ENCODE data around the gene ZBTB7C. TPM values are rescaled to one million over a fixed set of nuclear protein-coding genes. Genes with fewer than 3 reads are reported as not detected.

The ZBTB7C gene
- total RNA-seq, 1 experiment from 2014 or later, result 0.17 TPM

DNA sequence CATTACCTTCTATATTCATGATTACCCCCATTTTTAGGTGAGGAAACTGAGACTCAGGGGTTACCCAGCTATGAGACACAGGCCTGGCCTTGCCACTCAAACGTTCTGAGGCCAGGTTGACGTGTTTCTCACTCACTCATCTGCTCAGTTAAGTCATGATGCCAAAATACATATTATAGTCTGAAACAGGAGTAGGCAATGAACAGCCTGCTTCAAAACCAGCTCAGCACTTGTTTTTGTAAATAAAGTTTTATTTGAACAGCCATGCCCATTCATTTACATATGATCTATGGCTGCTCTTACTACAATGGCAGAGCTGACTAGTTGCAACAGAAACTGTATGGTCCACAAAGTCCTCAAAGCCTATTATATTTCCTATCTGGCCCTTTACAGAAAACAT is 404.6 kb downstream of the ZBTB7C start:
- no peak for DNase-seq (ENCODE audit: low read depth)

GRCh38 chr18:48003426-48004349 is 405.5 kb downstream of the ZBTB7C start:
- DNase-seq (ENCODE audit: low read depth), result no peak

DNA sequence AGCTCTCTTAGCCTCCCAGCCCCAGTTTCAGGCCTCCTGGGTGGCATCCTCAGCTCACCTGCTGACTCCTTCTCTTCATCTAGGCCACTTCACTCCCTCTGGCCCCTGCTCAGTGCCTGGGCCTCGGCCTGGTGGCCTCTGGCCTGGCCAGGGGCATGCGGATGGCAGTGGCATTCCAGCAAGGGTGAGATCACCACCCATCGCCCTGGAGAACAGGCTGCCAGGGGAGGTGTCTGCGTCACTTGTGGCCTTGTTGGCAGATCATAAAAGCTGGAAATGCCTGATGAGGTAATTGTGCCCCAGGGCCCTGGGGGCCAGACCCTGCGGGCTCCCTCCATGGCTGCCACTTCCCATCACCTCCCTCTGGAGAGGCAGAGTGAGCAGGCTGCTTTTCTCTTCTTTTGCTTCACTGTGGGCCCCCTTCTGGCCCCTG is 406.2 kb downstream of the ZBTB7C start:
- peak; percentile 76 for DNase-seq (ENCODE audit: low read depth)

DNA sequence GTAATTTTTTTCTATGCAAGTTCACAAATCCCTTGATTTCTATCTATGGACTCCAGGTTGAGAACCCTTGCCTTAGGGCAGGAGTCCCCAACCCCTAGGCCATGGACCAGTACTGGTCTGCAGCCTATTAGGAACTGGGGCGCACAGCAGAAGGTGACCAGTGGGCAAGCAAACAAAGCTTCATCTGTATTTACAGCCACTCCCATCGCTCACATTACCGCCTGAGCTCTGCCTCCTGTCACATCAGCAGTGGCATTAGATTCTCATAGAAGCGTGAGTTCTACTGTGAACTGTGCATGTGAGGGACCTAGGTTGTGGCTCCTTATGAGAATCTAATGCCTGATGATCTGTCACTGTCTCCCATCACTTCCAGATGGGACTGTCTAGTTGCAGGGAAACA is 408.5 kb downstream of the ZBTB7C start:
- DNase-seq (ENCODE audit: low read depth), result no peak

GRCh38 chr18:47999801-48000248 is 409.4 kb downstream of the ZBTB7C start:
- DNase-seq (ENCODE audit: low read depth), result no peak

- DNase-seq (ENCODE audit: low read depth), result peak; percentile 66
Observed at GRCh38 chr18:47997338-47997780, 411.8 kb downstream of the ZBTB7C start.

GRCh38 chr18:47996091-47996541 is 413.1 kb downstream of the ZBTB7C start:
- DNase-seq (ENCODE audit: low read depth), result peak; percentile 42

DNA sequence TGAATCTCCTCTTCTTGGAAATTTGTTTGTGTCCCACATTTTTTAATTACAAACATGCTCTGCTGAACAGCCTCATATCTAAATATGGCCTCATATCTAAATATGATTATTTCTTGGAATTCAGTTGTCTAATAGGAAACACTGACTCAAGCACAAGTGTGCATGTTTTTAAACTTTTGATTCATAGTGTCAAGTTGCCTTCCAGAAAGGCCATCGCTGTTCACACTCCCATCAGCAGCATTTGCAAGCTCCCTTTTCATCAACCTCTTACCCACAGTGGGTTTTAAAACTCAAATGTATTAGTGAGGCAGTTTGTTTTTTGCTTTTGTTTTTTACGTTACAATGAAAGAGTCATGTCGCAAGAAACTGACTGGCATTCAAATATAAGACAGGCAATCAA is 413.5 kb downstream of the ZBTB7C start:
- DNase-seq (ENCODE audit: low read depth), result no peak

DNA sequence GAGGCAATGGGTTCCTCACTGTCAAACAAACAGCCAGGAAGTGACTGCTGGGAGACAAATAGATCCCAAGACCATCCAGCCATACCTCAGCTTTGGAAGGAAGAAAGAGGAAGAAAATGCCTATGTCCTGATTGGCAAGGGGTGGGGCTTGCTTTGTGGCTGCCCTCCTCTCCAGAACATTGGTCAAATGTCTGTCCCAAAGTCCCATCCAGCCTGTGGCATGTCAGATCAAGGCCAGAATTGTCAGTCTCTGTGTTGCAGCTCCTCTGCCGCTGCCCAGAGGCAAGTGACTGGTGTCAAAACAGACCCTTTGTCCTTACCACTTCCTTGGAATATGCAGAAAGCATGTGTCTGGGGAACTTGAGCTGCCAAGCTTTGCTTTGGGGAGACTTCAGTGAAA is 415.8 kb downstream of the ZBTB7C start:
- DNase-seq (ENCODE audit: low read depth), result no peak

DNA sequence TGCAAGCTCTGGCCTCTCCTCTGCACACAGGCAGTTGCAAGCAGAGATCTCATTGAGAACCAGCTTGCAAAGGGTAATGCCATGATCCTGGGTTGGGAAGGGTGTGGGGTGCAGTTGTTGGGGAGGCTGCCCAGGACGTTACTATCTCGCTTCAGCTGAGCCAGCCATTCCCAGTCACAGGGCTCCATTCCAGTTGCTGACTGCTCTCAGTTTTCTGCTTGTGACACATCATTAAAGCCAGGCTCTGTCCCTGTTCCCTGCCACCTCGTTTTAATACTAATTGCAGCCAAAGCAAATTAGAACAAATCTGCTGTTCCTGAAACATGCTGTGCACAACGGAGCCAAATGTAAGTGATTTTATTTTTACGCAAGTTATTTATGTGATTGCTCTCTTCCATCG is 416.2 kb downstream of the ZBTB7C start:
- no peak for DNase-seq (ENCODE audit: low read depth)

- no peak for DNase-seq (ENCODE audit: low read depth)
Observed at GRCh38 chr18:47992266-47992665, 416.9 kb downstream of the ZBTB7C start.

GRCh38 chr18:47990981-47991380 is 418.2 kb downstream of the ZBTB7C start:
- DNase-seq (ENCODE audit: low read depth), result no peak

DNA sequence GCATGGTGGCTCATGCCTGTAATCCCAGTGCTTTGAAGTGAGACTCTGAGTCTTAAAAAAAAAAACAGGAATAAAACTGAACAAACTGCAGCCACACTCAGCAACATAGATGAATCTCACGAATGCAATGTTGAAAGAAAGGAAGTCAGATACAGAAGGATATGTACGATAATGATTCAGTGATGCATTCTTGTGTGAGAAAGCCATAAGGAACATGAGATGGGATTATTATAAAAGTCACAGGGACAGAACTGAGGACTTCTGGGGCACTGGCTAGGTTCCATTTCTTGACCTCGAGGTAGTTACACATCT is 421.8 kb downstream of the ZBTB7C start:
- DNase-seq (ENCODE audit: low read depth), result peak; percentile 21

- DNase-seq (ENCODE audit: low read depth), result no peak
Observed at GRCh38 chr18:47986620-47987387, 422.4 kb downstream of the ZBTB7C start.

- DNase-seq (ENCODE audit: low read depth), result no peak
Observed at GRCh38 chr18:47985866-47986265, 423.3 kb downstream of the ZBTB7C start.

DNA sequence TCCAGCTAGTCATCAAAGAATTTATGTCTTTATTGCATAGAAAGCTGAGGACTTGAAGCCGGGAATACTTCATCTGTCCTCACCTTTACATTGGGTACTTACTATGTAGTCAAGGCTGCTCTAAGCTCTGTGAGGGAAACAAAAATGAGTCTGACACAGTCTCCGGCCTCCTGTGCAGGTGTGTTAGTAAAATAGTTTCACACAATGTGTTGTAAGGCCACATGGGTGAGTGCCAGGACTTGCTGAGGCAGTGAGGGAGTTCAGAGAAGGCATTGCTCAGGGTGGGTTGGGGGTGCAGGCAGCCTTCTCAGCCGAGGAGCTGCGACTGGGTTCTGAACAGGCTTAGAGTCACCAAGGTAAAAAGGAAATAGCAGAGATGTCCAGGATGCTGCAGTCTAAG is 424.2 kb downstream of the ZBTB7C start:
- DNase-seq (ENCODE audit: low read depth), result no peak

DNA sequence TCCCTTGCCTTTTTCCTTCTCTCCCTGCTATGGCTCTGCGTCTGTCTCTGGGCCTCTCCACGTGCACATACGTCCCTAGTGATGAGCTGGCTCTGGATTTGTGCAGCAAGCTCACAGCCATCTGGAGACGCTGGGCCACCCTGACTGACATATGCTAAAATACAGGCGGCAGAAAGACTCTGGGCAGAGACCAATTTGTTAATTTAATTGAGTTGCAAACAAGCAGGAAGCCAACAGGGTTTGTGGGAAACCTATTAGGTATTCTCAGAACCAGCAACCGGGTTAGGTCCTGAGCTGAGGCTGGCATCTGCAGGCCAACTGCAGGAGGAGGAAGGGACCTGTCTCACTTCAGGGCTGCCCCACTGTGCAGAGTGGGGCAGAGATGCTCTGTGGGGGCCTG is 425.2 kb downstream of the ZBTB7C start:
- DNase-seq (ENCODE audit: low read depth), result no peak

DNA sequence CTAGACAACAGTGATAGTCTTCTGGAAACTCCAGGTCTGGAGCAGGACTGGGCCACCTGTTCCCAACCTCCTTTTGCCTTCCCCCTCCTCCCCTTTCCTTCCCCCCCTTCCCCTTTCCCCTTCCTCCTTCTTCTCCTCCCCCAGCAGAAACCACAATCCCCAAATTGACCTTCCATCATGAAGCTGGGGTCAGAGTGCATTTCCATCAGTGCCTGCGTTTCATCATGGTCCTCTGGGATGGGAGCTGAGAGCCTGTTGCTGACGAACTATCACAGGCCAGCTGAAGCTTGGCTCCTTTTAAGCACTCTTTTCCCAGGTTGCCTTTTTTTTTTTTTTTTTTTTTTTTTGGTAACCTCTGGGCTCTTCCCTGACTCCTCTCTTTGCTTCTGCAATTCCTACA is 426.1 kb downstream of the ZBTB7C start:
- no peak for DNase-seq (ENCODE audit: low read depth)

DNA sequence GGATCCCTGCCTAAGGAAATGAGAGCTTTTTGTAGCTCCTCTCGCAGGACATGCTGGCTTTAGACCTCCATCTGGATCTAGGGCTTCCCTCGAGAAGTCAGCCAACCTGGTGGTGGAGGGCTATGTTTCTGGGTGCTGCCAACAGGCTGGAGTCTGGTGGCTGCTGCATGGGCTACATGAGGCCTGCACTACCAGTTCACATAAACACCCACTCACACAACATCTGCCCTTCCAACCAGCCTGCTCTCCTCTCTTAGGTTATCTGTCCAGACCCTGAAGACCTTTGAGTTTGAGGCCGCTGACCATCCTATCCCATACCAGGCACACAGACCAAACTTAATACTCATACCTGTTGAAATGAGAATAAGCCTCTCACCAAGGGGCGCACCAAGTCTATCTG is 427.4 kb downstream of the ZBTB7C start:
- no peak for DNase-seq (ENCODE audit: low read depth)

DNA sequence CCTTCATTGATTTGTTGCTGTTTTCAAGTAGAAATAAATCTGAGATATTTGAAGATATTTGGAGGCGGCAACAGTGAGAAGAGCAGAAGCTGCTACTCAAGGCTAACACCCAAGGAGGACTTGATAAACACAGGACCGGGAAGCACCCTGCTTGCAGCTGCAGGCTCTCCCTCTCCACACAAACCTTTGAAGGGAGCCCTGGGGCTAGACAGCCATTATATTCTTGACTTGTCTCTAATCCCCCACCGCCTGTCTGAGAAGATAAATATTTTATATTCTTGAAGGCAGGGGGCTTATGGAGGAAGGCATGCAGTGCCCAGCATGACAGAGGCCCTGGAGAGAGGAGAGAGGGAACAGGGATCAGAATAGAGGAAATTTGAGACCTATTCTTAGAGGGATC is 427.9 kb downstream of the ZBTB7C start:
- no peak for DNase-seq (ENCODE audit: low read depth)

DNA sequence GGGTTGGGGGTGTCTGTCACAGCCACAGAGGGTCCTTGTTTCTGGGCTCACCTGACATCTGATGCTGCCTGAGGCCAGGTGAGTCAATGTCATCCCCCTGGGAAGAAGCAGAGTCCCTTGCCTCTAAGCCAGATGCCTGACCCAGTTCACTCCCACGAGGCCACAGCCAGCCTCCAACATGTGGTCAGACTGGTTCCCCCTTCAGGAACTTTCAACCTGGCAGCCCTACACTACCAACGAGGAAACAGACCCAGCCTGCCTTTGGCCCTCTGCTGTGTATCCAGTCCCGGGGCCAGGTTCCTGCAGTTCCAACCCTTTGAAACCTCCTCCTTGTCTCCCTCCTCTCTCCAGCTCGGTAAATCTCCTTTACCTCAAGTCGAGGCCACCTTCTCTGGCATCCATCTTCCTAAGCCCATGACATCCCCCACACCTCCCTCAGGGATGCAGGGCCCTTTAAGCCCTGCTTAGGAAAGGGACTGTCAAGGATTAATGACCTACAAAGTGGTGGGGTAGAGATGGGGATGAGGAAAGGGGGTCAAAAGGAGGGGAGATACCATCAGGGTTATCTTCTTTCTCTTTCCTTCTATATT is 429.5 kb downstream of the ZBTB7C start:
- no peak for DNase-seq (ENCODE audit: low read depth)

DNA sequence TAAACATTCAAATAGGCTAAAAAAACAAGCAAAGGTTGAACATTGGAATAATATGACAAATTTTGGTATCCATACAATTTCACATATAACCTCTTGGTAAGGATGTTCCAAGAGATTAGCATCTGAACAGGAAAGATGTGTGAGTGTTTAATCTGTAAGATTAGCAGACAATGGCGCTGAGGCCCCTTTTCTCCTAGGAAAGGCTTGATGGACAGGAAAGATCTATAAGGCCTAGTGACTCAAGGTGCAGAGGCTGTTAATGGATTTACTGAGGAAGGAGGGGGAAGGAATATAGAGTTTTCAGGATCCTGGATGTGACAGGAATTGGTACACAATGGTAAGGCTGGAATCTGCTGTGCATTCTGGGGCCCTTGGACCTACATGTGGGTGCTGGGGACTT is 430.6 kb downstream of the ZBTB7C start:
- DNase-seq (ENCODE audit: low read depth), result no peak

Data from LHCN-M2 (cell line).